Loucy (cell line): ENCODE results near the gene TMPRSS15.

Experiments used
- H2AFZ ChIP-seq: fragments of 200-600 bp; sonication (generic); 2 replicates; pipeline ENCODE4 v1.6.0; 2016; ENCODE audit warnings: antibody characterized with exemption, mild to moderate bottlenecking, low read length, moderate library complexity
- H3F3A ChIP-seq: fragments of 200-600 bp; 2 replicates; pipeline ENCODE4 v1.6.0; 2016; ENCODE audit warnings: antibody characterized with exemption, low read depth, mild to moderate bottlenecking
- H3K27me3 ChIP-seq: fragments of 200-600 bp; sonication (generic); 2 replicates; pipeline ENCODE4 v1.6.1; 2014; ENCODE audit warnings: low read length, mild to moderate bottlenecking; ENCODE audit not compliant: insufficient read depth, poor library complexity, severe bottlenecking
- H3K36me3 ChIP-seq: fragments of 200-600 bp; sonication (generic); 2 replicates; pipeline ENCODE4 v1.6.1; 2016; ENCODE audit warnings: low read length; ENCODE audit not compliant: insufficient read depth
- H3K4me1 ChIP-seq: fragments of 200-600 bp; sonication (generic); 2 replicates; pipeline ENCODE4 v1.5.1; 2014; ENCODE audit warnings: low read length, mild to moderate bottlenecking; ENCODE audit not compliant: insufficient read depth, poor library complexity, severe bottlenecking
- H3K4me2 ChIP-seq: fragments of 200-600 bp; sonication (generic); 2 replicates; pipeline ENCODE4 v1.6.0; 2014; ENCODE audit warnings: antibody characterized with exemption, low read length, low read depth, mild to moderate bottlenecking; ENCODE audit not compliant: poor library complexity, severe bottlenecking
- H3K4me3 ChIP-seq: fragments of 200-600 bp; sonication (generic); 2 replicates; pipeline ENCODE4 v1.5.1; 2014; ENCODE audit warnings: low read length, mild to moderate bottlenecking, mixed read lengths; ENCODE audit not compliant: poor library complexity, severe bottlenecking
- H3K79me2 ChIP-seq: fragments of 200-600 bp; sonication (generic); 2 replicates; pipeline ENCODE4 v1.6.1; 2014; ENCODE audit warnings: low read length; ENCODE audit not compliant: insufficient read depth
- H3K9ac ChIP-seq: fragments of 200-600 bp; sonication (generic); 2 replicates; pipeline ENCODE4 v1.6.0; 2014; ENCODE audit warnings: mild to moderate bottlenecking, low read depth, low read length, moderate library complexity; ENCODE audit not compliant: poor library complexity, severe bottlenecking
- H3K9me2 ChIP-seq: fragments of 200-600 bp; sonication (generic); replicated peaks from 2 replicates; pipeline ENCODE4 v1.6.1; 2016; ENCODE audit warnings: low read depth, low read length, mixed read lengths
- H3K9me3 ChIP-seq: fragments of 200-600 bp; sonication (generic); 2 replicates; pipeline ENCODE4 v1.6.1; 2014; ENCODE audit warnings: mild to moderate bottlenecking, antibody characterized with exemption, low read length, low read depth; ENCODE audit not compliant: insufficient read depth
- H4K20me1 ChIP-seq: fragments of 200-600 bp; sonication (generic); 2 replicates; pipeline ENCODE4 v1.6.0; 2014; ENCODE audit warnings: antibody characterized with exemption, low read length, mild to moderate bottlenecking; ENCODE audit not compliant: insufficient read depth, poor library complexity, severe bottlenecking
- EZH2phosphoT487 ChIP-seq: fragments of 200-600 bp; IDR thresholded peaks from 2 replicates; pipeline ENCODE4 v1.6.1; 2018; ENCODE audit warnings: antibody characterized with exemption, mild to moderate bottlenecking, moderate library complexity, borderline replicate concordance
- TF ChIP-seq, protein P1 (sequence below): fragments of 200-600 bp; sonication (generic); conservative IDR thresholded peaks from 2 replicates; pipeline ENCODE4 v1.5.1; 2014; ENCODE audit warnings: mild to moderate bottlenecking, antibody characterized with exemption, low read length

The TMPRSS15 gene

DNA sequence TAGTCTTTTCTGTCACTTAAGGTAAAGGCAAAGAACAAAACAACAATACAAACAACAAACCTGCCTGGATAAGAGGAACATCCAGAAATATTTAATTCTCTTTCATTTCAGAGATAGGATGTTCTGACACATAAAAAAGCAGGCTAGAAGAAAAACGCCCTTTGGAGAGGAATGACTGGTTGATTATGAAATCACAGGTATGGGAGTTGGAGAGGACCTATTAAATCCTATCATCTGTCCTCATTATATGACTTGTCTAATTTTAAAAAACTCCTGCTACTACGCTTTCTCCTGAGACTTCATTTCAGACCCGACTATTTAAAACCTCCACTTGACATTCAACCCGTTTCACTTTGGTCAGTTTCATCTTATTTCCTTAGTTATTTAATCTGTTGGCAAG is 54.1 kb downstream of the TMPRSS15 start:
- TF ChIP-seq, protein P1, sequence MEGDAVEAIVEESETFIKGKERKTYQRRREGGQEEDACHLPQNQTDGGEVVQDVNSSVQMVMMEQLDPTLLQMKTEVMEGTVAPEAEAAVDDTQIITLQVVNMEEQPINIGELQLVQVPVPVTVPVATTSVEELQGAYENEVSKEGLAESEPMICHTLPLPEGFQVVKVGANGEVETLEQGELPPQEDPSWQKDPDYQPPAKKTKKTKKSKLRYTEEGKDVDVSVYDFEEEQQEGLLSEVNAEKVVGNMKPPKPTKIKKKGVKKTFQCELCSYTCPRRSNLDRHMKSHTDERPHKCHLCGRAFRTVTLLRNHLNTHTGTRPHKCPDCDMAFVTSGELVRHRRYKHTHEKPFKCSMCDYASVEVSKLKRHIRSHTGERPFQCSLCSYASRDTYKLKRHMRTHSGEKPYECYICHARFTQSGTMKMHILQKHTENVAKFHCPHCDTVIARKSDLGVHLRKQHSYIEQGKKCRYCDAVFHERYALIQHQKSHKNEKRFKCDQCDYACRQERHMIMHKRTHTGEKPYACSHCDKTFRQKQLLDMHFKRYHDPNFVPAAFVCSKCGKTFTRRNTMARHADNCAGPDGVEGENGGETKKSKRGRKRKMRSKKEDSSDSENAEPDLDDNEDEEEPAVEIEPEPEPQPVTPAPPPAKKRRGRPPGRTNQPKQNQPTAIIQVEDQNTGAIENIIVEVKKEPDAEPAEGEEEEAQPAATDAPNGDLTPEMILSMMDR: no peak
- TF ChIP-seq EZH2phosphoT487: no peak

DNA sequence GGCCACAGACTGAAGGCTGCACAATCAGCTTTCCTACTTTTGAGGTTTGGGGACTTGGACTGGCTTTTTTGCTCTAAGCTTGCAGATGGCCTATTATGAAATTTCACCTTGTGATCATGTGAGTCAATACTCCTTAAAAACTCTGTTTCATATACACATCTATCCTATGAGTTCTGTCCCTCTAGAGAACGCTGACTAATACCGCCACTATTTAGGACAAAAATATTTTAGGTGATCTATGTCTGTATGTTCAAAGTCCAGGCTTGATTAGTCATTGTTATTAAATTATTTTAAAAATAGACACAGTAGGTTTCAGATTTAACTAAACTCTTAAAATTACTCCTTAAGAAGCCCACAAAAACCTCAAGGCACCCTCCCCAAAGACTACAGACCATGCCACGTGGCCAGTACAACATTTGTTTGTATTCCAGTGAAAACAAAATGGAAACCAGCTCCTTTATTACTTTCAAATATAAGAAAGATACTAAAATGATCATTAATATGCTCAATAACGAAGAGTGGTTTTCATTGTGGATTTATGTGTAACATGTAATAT is 63.1 kb downstream of the TMPRSS15 start:
- no peaks in the 10 kb centered on the region for H3K4me1 ChIP-seq
- H4K20me1 ChIP-seq: no peaks in the 10 kb centered on the region
- H3K9me3 ChIP-seq: no peaks in the 10 kb centered on the region
- no peak overlapping the region for H3K9ac ChIP-seq
- H3K36me3 ChIP-seq: no peaks in the 10 kb centered on the region
- H3K9me2 ChIP-seq: no peaks in the 10 kb centered on the region
- no peak for TF ChIP-seq EZH2phosphoT487
- TF ChIP-seq, protein P1: no peak
- H3K27me3 ChIP-seq: no peaks in the 10 kb centered on the region
- no peak overlapping the region for H3K4me2 ChIP-seq
- no peak overlapping the region for H3K4me3 ChIP-seq
- no peaks in the 10 kb centered on the region for H3F3A ChIP-seq
- H2AFZ ChIP-seq: no peak overlapping the region
- H3K79me2 ChIP-seq: no peaks in the 10 kb centered on the region

More for the DNA sequence above, 54.1 kb downstream of the TMPRSS15 start:
- Histone ChIP-seq H3K4me1 (no peaks in the 10 kb centered on the region), H3F3A (no peaks in the 10 kb centered on the region), H4K20me1 (no peaks in the 10 kb centered on the region), H3K27me3 (no peaks in the 10 kb centered on the region), H3K9ac (no peak overlapping the region), H3K4me2 (no peak overlapping the region), H3K4me3 (no peak overlapping the region), H3K9me3 (no peaks in the 10 kb centered on the region), H3K36me3 (no peaks in the 10 kb centered on the region), H2AFZ (no peak overlapping the region), H3K9me2 (no peaks in the 10 kb centered on the region), H3K79me2 (no peaks in the 10 kb centered on the region)

DNA sequence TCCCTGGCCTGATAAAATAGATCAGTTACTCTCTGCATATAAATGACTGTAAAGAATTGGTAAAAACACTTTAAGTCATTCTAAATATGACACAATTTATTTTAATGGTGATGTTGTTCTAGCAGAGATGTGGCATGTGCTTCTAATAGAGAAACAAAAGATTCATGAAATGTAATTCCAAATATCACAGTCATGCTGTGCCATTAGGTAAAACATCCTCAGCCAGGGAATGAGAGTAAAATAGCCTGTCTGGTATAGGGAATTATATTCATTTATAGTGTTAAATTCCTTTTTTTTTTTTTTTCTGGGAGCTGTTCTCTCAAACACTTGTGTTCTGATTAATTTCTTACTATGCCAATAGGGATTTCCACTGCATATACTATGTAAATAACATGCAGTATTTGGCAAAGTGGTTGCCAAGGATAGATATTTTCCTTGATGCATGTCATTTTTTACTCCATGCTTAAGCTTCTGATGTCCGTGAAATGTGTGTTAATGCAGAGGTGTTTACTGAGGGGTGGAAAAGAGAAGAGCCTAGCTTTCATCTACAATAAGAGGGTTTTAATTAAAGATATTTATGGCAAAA is 67.8 kb downstream of the TMPRSS15 start:
- H3F3A ChIP-seq: no peaks in the 10 kb centered on the region
- no peak overlapping the region for H3K4me3 ChIP-seq
- H3K9me3 ChIP-seq: no peaks in the 10 kb centered on the region
- no peaks in the 10 kb centered on the region for H3K79me2 ChIP-seq
- H2AFZ ChIP-seq: no peak overlapping the region
- H3K4me2 ChIP-seq: no peak overlapping the region
- TF ChIP-seq, protein P1: no peak
- no peak for TF ChIP-seq EZH2phosphoT487
- H3K9me2 ChIP-seq: no peaks in the 10 kb centered on the region
- H3K4me1 ChIP-seq: no peaks in the 10 kb centered on the region
- H3K27me3 ChIP-seq: no peaks in the 10 kb centered on the region
- no peak overlapping the region for H3K9ac ChIP-seq
- H4K20me1 ChIP-seq: no peaks in the 10 kb centered on the region
- no peaks in the 10 kb centered on the region for H3K36me3 ChIP-seq
